Measurements from ENCODE around the gene FUCA2.

Gene FUCA2

GRCh38 chr6:143505537-143505936, 6.0 kb downstream of the FUCA2 start:
- no peak overlapping the region for H3K4me3 ChIP-seq (ENCODE audit: severe bottlenecking)
- DNase-seq (ENCODE audit: low spot score) (no peak), ATAC-seq (ENCODE audit: low read depth) (no peak)
- no peaks in the 10 kb centered on the region for H3K27me3 ChIP-seq (ENCODE audit: insufficient read depth, poor library complexity, severe bottlenecking)
- no peak overlapping the region for H3K27ac ChIP-seq (ENCODE audit: poor library complexity, severe bottlenecking)
- no peak for TF ChIP-seq CTCF (IDR thresholded peaks at IDR 0.05; ENCODE audit: poor library complexity, severe bottlenecking)
- peaks cover 4% of the 10 kb centered on the region for H3K4me1 ChIP-seq (ENCODE audit: insufficient read depth, poor library complexity, severe bottlenecking)
- H3K36me3 ChIP-seq (ENCODE audit: low read depth) = peaks cover 28% of the 10 kb centered on the region
- H3K9me3 ChIP-seq (ENCODE audit: severe bottlenecking) = no peaks in the 10 kb centered on the region

- Histone ChIP-seq H3K9me3 (ENCODE audit: severe bottlenecking) (no peaks in the 10 kb centered on the region), H3K36me3 (ENCODE audit: low read depth) (peaks cover 23% of the 10 kb centered on the region), H3K27ac (ENCODE audit: poor library complexity, severe bottlenecking) (no peak overlapping the region), H3K4me3 (ENCODE audit: severe bottlenecking) (no peak overlapping the region), H3K4me1 (ENCODE audit: insufficient read depth, poor library complexity, severe bottlenecking) (peaks cover 4% of the 10 kb centered on the region), H3K27me3 (ENCODE audit: insufficient read depth, poor library complexity, severe bottlenecking) (no peaks in the 10 kb centered on the region)
- no peak for TF ChIP-seq CTCF (IDR thresholded peaks at IDR 0.05; ENCODE audit: poor library complexity, severe bottlenecking)
- DNase-seq (ENCODE audit: low spot score) = no peak
- ATAC-seq (ENCODE audit: low read depth) = no peak
Observed at GRCh38 chr6:143505111-143505510, 6.4 kb downstream of the FUCA2 start.

GRCh38 chr6:143504369-143504768, 7.2 kb downstream of the FUCA2 start:
- Histone ChIP-seq H3K36me3 (ENCODE audit: low read depth) (peaks cover 20% of the 10 kb centered on the region), H3K4me1 (ENCODE audit: insufficient read depth, poor library complexity, severe bottlenecking) (peaks cover 2% of the 10 kb centered on the region), H3K9me3 (ENCODE audit: severe bottlenecking) (no peaks in the 10 kb centered on the region), H3K4me3 (ENCODE audit: severe bottlenecking) (no peak overlapping the region), H3K27me3 (ENCODE audit: insufficient read depth, poor library complexity, severe bottlenecking) (no peaks in the 10 kb centered on the region), H3K27ac (ENCODE audit: poor library complexity, severe bottlenecking) (no peak overlapping the region)
- ATAC-seq (ENCODE audit: low read depth) (no peak), DNase-seq (ENCODE audit: low spot score) (no peak)
- TF ChIP-seq CTCF (IDR thresholded peaks at IDR 0.05; ENCODE audit: poor library complexity, severe bottlenecking) = no peak

GRCh38 chr6:143501851-143502250, 9.7 kb downstream of the FUCA2 start:
- Histone ChIP-seq H3K4me3 (ENCODE audit: severe bottlenecking) (no peak overlapping the region), H3K9me3 (ENCODE audit: severe bottlenecking) (no peaks in the 10 kb centered on the region), H3K27me3 (ENCODE audit: insufficient read depth, poor library complexity, severe bottlenecking) (no peaks in the 10 kb centered on the region), H3K4me1 (ENCODE audit: insufficient read depth, poor library complexity, severe bottlenecking) (no peaks in the 10 kb centered on the region), H3K36me3 (ENCODE audit: low read depth) (peaks cover 23% of the 10 kb centered on the region), H3K27ac (ENCODE audit: poor library complexity, severe bottlenecking) (no peak overlapping the region)
- DNase-seq (ENCODE audit: low spot score) = no peak
- ATAC-seq (ENCODE audit: low read depth) = no peak
- peak; percentile 40 for TF ChIP-seq CTCF (IDR thresholded peaks at IDR 0.05; ENCODE audit: poor library complexity, severe bottlenecking)

- DNase-seq (ENCODE audit: low spot score) (no peak), ATAC-seq (ENCODE audit: low read depth) (no peak)
- no peak for TF ChIP-seq CTCF (IDR thresholded peaks at IDR 0.05; ENCODE audit: poor library complexity, severe bottlenecking)
- Histone ChIP-seq H3K27ac (ENCODE audit: poor library complexity, severe bottlenecking) (no peak overlapping the region), H3K9me3 (ENCODE audit: severe bottlenecking) (no peaks in the 10 kb centered on the region), H3K4me3 (ENCODE audit: severe bottlenecking) (no peak overlapping the region), H3K4me1 (ENCODE audit: insufficient read depth, poor library complexity, severe bottlenecking) (no peaks in the 10 kb centered on the region), H3K36me3 (ENCODE audit: low read depth) (peaks cover 18% of the 10 kb centered on the region), H3K27me3 (ENCODE audit: insufficient read depth, poor library complexity, severe bottlenecking) (no peaks in the 10 kb centered on the region)
Observed at GRCh38 chr6:143498428-143498827, 13.1 kb downstream of the FUCA2 start.
